HG03457 (cell line): Measurements from ENCODE around the gene RPS6KA4.

Source experiments
- ATAC-seq: cut with Tn5 transposase; IDR thresholded peaks from one replicate; pipeline ENCODE4 v1.9.1; 2021; ENCODE audit warnings: moderate number of reproducible peaks; ENCODE audit not compliant: unreplicated experiment

The RPS6KA4 gene

DNA sequence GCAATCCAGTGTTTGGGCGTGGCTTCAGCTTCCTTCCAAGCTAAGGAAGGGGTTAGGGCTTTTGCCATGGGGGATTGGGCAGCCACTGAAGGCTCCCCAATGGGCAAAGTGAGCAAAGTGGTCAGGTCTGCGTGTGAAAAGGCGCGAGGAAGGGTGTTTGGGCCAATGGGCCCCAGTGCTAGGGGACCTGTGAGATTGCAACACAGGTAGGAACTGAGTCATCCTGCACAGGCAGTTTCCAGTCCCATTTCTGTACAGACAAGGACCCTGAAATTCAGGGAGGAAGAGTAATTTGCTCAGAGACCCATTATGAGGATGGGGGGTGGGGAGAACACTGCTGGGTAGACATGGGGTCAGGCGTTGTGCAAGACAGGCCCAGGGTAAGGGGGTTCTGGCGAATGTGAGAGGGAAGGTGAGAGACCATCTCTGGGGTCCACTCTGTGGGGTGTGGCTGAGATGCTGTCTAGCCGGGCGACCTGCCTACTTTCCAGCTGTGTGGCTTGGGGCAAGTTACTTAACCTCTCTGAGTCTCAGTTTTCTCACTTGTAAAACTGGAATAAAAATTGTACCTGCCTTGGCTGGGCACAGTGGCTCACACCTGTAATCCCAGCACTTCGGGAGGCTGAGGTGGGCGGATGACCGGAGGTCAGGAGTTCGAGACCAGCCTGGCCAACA lies 11.6 kb upstream of the RPS6KA4 start:
- ATAC-seq, result no peak

DNA sequence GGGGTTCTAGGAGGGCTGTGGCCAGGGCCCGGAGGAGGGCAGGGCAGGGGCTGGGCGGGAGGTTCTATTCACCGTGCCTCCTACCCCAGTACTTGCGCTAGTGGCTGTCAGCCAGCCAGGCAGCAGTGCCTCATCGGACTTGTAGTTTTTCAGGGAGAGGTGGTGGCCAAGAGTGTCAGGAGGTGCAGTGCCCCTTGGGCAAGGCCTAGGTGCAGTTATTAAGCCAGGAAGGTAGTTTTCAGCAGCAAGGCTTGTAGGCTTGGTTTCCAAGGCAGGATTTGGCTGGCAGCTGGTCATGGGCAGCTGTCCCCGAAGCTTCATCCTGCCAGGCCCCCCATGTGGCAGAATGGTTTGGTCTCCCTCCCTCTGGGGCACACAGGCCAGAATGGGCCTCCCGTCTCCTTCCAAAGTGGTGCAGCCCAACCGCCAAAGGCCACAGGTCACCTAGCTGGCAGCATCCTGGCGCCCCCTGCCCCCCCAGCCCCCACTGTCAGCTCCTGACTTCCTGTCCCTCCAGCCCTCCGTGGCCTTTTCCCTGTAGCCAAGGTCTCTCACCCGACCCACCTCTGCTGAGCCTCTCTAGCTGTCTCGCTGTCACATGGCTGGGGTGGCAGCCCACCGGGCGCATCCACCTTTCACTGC lies 10.5 kb upstream of the RPS6KA4 start:
- no peak for ATAC-seq

- no peak for ATAC-seq
Observed at GRCh38 chr11:64349025-64349387, 10.0 kb upstream of the RPS6KA4 start.

GRCh38 chr11:64349404-64349803 lies 9.6 kb upstream of the RPS6KA4 start:
- ATAC-seq, result no peak

DNA sequence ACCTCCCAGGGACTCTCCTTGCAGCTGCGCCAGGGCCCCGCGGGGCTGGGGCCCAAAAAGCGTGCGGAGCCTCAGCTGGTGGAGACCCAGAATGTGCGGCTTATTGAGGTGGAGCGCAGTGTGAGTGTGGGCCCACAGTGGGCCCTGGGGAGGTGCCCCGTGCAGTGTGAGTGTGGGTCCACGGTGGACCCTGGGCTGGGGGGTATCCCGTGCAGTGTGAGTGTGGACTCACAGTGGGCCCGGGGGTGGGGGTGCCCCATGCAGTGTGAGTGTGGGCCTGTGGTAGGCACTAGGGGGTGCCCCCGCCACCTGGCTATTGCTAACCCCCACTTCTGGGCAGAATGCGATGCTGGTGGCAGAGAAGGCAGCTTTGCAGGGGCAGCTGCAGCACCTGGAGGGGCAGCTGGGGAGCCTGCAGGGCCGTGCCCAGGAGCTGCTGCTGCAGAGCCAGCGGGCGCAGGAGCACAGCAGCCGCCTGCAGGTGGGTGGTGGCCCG lies 7.8 kb upstream of the RPS6KA4 start:
- ATAC-seq, result no peak

DNA sequence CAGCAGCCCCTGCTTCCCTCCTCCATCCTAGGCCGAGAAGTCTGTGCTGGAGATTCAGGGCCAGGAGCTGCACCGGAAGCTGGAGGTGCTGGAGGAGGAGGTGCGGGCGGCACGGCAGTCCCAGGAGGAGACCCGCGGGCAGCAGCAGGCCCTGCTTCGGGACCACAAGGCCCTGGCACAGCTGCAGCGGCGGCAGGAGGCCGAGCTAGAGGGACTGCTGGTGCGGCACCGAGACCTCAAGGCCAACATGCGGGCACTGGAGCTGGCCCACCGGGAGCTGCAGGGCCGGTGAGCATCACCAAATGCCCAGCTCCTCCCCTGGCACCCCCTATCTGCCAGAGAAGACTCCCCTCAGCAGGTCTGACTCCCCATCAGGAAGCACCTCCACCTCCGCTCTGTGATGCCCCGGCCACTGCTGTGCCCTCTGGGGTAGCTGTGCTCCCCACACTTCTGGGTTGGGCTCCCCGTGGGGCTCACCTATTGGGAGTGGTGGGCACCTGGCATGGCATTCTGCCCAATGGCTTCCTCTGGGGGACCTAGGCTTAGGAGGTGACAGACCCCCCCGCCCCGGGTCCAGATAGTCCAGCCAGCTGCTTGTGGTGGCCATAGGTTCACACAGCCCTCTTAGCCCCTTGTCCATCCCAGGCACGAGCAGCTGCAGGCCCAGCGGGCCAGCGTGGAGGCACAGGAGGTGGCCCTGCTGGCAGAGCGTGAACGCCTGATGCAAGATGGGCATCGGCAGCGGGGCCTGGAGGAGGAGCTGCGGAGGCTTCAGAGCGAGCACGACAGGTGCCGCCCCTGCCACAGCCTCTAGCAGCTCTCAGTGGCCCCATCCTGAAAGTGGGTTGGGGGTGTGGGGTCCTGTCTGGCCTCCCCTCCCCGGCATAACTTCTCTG lies 6.6 kb upstream of the RPS6KA4 start:
- ATAC-seq, result no peak

GRCh38 chr11:64352995-64353714 lies 5.8 kb upstream of the RPS6KA4 start:
- ATAC-seq, result no peak

DNA sequence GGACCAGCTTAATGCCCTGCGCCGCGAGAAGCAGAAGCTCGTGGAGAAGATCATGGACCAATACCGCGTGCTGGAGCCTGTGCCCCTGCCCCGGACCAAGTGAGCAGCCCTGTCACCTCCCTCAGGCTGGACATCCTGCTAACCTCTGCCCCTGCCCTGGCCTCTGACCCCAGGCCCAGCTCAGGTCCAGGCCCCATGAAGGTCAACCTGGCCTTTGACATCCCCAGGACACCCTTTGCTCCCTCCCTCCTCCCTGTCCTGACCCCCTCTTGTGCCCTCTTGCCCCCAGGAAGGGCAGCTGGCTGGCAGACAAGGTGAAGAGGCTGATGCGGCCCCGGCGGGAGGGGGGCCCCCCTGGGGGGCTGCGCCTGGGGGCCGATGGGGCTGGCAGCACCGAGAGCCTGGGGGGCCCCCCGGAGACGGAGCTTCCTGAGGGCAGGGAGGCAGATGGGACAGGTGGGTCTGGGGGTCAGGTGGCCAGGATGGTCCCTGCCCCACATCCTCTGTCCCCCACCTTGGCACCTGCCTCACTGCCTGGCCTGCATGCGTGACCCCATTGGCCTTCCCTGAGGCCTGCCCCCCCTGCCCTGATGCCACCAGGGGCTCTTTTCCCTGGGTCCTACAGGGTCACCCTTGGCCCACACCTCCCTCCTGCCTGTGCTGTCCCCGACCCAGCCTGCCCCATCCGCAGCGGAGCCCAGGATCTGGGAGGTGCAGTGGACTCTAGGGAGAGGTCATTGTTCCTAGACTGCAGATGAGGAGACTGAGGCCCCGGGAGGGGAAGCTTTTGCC lies 5.1 kb upstream of the RPS6KA4 start:
- ATAC-seq, result no peak

DNA sequence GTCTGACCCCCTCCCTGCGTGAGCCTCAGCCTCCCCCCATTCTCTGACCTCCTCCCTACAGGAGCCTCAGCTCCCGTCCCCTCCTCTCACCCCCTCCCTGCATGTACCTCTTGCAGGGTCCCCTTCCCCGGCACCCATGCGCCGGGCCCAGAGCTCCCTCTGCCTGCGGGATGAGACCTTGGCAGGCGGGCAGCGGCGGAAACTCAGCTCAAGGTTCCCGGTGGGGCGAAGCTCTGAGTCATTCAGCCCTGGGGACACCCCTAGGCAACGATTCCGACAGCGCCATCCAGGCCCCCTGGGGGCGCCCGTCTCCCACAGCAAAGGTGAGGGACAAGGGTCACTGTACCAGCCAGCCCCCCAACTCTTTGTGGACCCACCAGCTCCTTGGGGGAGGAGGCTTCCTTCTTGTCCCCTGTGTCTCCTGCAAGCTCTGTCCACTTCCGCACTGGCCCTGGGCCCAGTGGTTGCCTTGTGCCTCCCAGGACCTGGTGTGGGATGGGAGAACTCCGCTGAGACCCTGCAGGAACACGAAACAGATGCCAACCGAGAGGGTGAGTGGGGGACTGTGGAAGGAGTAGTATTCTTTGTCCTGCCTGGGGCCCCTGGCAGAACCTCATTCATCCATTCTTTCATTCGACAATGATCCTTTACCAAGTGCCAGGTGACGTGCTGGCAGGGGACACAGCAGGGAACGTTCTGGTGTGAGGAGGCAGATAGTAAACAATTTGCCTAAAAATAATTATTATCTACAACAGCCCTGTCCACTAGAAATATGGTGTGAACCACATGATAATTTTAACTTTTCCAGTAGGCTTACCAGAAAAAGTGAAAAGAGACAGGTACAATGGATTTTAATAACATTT lies 3.7 kb upstream of the RPS6KA4 start:
- ATAC-seq, result no peak

- ATAC-seq, result no peak
Observed at GRCh38 chr11:64356498-64357411, 2.2 kb upstream of the RPS6KA4 start.

DNA sequence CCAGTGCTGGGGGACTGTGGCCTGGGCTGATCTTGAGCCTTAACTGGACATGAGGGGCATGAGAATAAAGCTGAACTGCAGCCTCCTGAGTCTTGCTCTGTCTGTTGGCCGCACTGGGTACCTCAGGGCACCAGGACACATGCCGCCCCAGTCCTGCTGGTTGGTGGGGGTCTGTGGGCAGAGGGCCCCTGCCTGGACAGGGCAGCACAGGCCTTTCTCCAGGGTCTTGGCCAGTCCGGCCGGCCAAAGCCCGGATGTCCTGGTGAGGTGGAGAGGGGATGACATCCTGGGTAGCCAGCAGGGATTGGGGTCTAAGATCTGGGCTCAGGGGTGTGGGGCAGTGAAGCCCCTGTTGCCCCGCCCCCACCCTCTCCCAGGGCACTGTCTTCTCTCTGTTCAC lies 1.5 kb upstream of the RPS6KA4 start:
- no peak for ATAC-seq

- no peak for ATAC-seq
Observed at GRCh38 chr11:64357904-64358535, 942 bp upstream of the RPS6KA4 start.

DNA sequence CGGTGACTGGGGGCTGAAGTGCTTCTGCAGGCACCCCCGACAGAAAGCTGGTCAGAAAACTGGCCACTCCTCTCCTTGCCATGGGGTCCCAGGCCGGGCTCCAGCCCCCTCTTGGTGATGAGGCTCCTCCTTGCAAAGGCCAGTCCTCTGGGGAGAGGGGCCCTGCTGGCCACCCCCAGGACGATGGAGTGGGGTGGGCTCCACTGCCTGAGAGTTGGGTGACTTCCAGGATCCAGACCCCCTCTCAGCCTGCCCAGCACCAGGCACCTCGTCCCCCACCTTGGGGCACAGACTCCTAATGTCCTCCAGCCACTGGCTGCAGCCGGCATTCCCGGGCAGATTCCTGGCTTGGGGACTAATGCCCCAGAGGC lies 441 bp upstream of the RPS6KA4 start:
- ATAC-seq, result no peak

GRCh38 chr11:64359712-64360445 lies 917 bp downstream of the RPS6KA4 start:
- no peak for ATAC-seq

DNA sequence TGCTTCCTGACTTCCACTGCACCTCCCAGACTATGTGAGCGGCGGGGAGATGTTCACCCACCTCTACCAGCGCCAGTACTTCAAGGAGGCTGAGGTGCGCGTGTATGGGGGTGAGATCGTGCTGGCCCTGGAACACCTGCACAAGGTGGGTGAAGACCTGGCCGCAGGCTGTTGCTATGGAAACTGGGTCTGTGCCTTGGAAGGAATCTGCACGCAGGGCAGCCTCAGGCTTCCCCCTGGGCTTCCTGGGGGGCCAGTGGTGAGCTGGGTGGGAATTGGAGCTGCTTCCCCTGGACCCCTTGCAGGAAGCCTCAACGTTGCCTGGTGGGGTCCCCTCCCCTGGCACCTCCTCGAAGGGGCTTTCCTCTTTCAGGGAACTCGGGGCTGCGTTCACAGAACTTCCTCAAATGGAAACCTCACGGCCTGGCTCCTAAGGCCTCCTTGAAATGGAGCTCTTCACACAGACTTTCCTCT lies 1.5 kb downstream of the RPS6KA4 start:
- no peak for ATAC-seq

- ATAC-seq, result no peak
Observed at GRCh38 chr11:64361659-64362058, 2.7 kb downstream of the RPS6KA4 start.

GRCh38 chr11:64362339-64362738 lies 3.4 kb downstream of the RPS6KA4 start:
- no peak for ATAC-seq
